ENCODE results near the gene KMT2D.
A peak's percentile ranks its signal among the peaks of the same experiment; 100 is the strongest.

The KMT2D gene

DNA sequence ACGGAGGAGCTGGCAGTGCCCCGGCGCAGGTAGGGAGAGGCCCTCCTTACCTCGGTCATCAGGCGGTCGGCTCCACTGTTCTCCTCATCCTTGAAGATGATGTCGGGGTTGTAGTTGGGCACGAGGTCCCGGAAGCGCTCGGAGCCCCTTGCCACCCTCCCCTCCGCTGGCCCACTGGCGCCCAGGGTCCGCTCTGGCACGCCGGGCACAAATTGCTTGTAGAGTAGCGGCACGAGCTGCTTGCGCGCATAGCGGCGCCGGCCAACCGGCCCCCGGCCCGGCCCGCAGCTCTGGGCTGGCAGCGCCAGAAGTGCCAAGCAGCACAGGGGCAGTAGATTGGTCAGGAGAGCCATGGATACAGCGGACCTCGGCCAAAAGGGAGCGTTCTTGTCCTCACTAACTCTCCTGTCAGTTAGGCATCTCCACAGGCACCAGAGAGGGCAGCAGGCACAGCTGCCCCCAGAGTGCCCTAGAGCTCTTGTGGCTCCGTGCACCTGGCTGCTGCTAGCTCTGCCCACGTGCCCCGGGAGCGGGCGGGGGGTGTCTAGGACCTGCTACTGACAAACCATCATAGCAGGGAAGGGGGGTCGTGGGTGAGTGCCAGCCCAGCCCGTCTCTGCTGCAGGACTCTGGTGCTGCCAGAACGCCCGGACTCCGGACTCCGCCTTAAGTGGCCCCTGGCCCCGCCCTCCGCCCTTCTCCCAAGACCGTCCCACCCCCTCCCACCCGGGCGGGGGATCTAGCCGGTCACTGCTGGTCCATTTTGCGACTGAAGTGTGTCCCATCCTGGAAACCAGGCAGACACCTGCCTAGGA, 33.8 kb upstream of the KMT2D start, which contains the start of gene DHH:
Gene DHH (minus strand): TSS at position 642 of the 815 bp plus-strand sequence. CDS start 289 bp downstream, at position 353.
- Histone ChIP-seq H3K36me3 (ENCODE audit: insufficient read depth, low read length) (no peaks in the 10 kb centered on the region; the same call in 1 of the 2 replicates), H3K4me1 (ENCODE audit: control insufficient read depth, insufficient read depth, low read length, unreplicated experiment) (peaks cover 26% of the 10 kb centered on the region), H3K4me3 (ENCODE audit: low read depth, low read length) (peak within 1 kb of the TSS; percentile 45; the same call in 1 of the 2 replicates), H3K79me2 (ENCODE audit: control insufficient read depth, insufficient read depth, low read length, unreplicated experiment) (no peaks in the 10 kb centered on the region), H3K27me3 (ENCODE audit: insufficient read depth, low read length) (peaks cover 48% of the 10 kb centered on the region), H3K27ac (ENCODE audit: low read depth, low read length) (no peak within 1 kb of the TSS), H2AFZ (ENCODE audit: low read length, unreplicated experiment) (no peak within 1 kb of the TSS)

DNA sequence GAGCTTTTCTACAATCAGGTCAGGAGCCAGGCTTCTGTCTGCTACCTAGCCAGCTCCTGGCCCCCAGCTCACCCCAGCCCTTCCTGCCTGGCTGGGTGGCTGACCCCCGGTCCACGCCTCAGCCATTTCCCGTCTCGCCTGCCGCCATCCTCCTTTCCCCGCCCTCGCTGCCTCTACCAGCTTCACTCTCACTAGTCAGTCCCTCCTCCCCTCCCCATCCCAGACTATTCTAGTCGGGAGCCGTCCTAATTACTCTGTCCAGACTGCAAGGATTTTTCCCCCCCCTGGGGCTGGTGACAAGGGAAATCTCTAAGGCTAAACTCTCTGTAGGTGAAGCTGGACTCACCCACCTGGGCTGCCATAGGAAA, 33.2 kb upstream of the KMT2D start:
- Histone ChIP-seq H3K4me1 (ENCODE audit: control insufficient read depth, insufficient read depth, low read length, unreplicated experiment) (peaks cover 26% of the 10 kb centered on the region), H3K27me3 (ENCODE audit: insufficient read depth, low read length) (peaks cover 53% of the 10 kb centered on the region), H3K4me3 (ENCODE audit: low read depth, low read length) (peak overlapping the region; percentile 45; the same call in 1 of the 2 replicates), H2AFZ (ENCODE audit: low read length, unreplicated experiment) (no peak overlapping the region), H3K79me2 (ENCODE audit: control insufficient read depth, insufficient read depth, low read length, unreplicated experiment) (no peaks in the 10 kb centered on the region), H3K36me3 (ENCODE audit: insufficient read depth, low read length) (no peaks in the 10 kb centered on the region; the same call in 1 of the 2 replicates), H3K27ac (ENCODE audit: low read depth, low read length) (no peak overlapping the region)

DNA sequence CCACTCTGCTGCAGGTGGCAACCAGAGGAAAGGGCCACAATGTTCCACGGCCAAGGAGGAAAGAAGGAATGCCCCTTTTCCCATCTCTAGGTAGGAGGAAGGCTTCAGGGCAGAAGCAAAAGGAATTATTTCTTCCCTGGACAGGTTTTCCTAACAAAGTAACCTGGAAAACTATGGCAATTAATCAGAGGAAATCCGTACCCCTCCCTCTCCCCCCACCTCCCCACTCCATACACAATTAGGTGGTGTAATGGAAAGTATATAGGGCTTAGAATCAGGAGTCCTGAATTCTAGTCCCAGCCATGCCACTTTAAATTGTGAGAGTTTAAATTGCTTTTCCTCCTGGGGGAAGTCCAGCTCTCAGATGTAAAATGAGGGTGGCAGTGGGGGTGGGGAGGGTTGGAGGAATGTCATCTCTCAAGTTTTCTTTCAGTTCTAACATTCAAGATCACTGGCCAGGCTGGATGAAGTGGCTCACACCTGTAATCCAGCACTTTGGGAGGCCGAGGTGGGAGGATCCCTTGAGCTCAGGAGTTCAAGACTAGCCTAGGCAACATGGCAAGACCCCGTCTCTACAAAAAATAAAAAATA, 32.3 kb upstream of the KMT2D start:
- Histone ChIP-seq H2AFZ (ENCODE audit: low read length, unreplicated experiment) (no peak overlapping the region), H3K4me3 (ENCODE audit: low read depth, low read length) (no peak overlapping the region)

DNA sequence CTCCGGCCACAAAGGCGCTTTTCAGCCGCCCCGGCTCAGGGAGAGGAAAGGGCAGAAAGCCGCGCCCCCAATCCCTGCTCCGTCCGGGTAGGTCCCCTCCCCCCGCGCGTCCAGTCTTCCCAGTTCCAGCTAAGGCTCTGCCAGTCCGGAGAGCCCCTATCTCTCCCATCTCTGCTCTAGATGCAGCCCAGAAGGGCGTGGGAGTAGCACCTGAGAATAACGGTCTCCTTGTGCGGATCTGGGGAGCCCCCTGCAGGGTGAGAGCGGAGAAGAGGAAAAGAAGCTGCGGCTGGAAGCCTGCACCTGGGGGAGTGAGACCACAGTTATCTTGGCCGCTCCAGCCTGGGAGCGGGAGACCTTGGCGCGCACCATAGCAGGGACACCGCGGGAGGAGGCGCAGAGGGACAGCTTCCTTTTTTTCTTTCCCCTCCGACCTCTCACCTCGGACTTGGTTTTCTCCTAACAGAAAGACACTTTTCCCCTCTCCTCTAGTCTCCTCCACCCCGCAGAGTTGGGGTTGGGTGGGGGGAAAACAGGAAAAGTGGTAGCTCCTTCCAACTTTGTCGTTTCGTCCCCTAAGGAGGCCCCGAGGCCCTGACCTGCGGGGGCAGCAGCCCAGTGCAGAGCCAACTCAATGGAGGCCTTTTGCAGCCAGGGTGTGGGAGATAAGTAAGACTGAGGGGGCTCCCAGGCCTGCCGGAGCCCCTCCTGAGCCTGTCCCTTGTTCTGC, 31.7 kb upstream of the KMT2D start:
- peaks cover 26% of the 10 kb centered on the region for H3K4me1 ChIP-seq (ENCODE audit: control insufficient read depth, insufficient read depth, low read length, unreplicated experiment)

More for the DNA sequence above, 32.3 kb upstream of the KMT2D start:
- Histone ChIP-seq H3K36me3 (ENCODE audit: insufficient read depth, low read length) (no peaks in the 10 kb centered on the region; the same call in 1 of the 2 replicates), H3K27ac (ENCODE audit: low read depth, low read length) (no peak overlapping the region), H3K4me1 (ENCODE audit: control insufficient read depth, insufficient read depth, low read length, unreplicated experiment) (peaks cover 26% of the 10 kb centered on the region), H3K27me3 (ENCODE audit: insufficient read depth, low read length) (peaks cover 55% of the 10 kb centered on the region), H3K79me2 (ENCODE audit: control insufficient read depth, insufficient read depth, low read length, unreplicated experiment) (no peaks in the 10 kb centered on the region)

DNA sequence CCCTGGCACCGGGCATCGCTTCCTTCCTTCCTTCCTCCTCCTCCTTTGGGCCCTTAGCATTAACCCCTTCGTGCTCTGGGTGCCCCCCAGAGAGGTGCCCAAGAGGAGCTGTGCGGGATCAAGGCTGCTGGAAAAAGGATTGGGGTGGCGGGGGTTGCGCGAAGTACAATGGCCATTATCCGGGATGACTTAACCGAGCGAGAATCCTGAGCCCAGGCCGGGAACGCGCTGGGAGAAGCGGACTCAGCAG, 31.2 kb upstream of the KMT2D start:
- H2AFZ ChIP-seq (ENCODE audit: low read length, unreplicated experiment): no peak overlapping the region
- peaks cover 26% of the 10 kb centered on the region for H3K4me1 ChIP-seq (ENCODE audit: control insufficient read depth, insufficient read depth, low read length, unreplicated experiment)
- no peak overlapping the region for H3K27ac ChIP-seq (ENCODE audit: low read depth, low read length)
- peaks cover 55% of the 10 kb centered on the region for H3K27me3 ChIP-seq (ENCODE audit: insufficient read depth, low read length)
- H3K79me2 ChIP-seq (ENCODE audit: control insufficient read depth, insufficient read depth, low read length, unreplicated experiment): no peaks in the 10 kb centered on the region
- H3K4me3 ChIP-seq (ENCODE audit: low read depth, low read length): peak overlapping the region; percentile 66
- no peaks in the 10 kb centered on the region for H3K36me3 ChIP-seq (ENCODE audit: insufficient read depth, low read length)

More for the DNA sequence above, 31.7 kb upstream of the KMT2D start:
- no peaks in the 10 kb centered on the region; the same call in 1 of the 2 replicates for H3K36me3 ChIP-seq (ENCODE audit: insufficient read depth, low read length)
- no peak overlapping the region for H3K27ac ChIP-seq (ENCODE audit: low read depth, low read length)
- H2AFZ ChIP-seq (ENCODE audit: low read length, unreplicated experiment): no peak overlapping the region
- peak overlapping the region; percentile 66 for H3K4me3 ChIP-seq (ENCODE audit: low read depth, low read length)
- peaks cover 55% of the 10 kb centered on the region for H3K27me3 ChIP-seq (ENCODE audit: insufficient read depth, low read length)
- no peaks in the 10 kb centered on the region for H3K79me2 ChIP-seq (ENCODE audit: control insufficient read depth, insufficient read depth, low read length, unreplicated experiment)

DNA sequence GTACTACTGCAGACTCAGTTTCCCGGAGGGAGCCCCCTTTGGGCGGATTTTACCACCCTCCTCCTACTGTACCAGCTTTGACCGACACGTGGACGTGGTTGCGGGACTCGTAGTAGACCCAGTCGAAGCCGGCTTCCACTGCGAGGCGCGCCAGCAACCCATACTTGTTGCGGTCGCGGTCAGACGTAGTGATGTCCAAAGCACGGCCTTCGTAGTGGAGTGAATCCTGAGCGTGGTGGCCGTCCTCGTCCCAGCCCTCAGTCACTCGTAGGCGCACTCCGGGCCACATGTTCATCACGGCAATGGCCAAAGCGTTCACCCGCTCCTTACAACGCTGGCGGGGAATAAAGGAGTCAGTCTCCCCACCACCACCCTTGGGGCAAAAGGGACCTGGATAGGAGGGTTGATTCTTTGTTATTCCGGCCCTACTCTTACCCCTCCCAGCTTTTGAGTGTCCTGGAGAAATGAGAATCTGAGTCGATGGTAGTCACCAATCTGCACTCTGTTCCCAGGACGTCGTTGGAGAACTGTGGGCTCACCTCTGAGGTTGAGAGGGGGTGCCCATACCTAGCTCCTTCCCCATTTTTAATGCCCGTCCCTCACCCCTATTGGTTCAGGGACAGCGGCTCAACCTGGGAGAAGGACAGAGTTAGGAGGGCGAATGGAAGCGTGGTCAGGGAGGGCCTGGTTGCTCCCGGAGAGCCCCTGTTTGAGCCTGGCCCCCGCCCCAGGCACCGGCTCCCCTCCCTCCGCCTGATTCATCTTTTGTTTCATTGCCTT, 30.7 kb upstream of the KMT2D start:
- Histone ChIP-seq H3K4me3 (ENCODE audit: low read depth, low read length) (no peak overlapping the region), H3K79me2 (ENCODE audit: control insufficient read depth, insufficient read depth, low read length, unreplicated experiment) (no peaks in the 10 kb centered on the region), H2AFZ (ENCODE audit: low read length, unreplicated experiment) (no peak overlapping the region), H3K27ac (ENCODE audit: low read depth, low read length) (no peak overlapping the region), H3K36me3 (ENCODE audit: insufficient read depth, low read length) (no peaks in the 10 kb centered on the region), H3K27me3 (ENCODE audit: insufficient read depth, low read length) (peaks cover 55% of the 10 kb centered on the region), H3K4me1 (ENCODE audit: control insufficient read depth, insufficient read depth, low read length, unreplicated experiment) (peaks cover 26% of the 10 kb centered on the region)

DNA sequence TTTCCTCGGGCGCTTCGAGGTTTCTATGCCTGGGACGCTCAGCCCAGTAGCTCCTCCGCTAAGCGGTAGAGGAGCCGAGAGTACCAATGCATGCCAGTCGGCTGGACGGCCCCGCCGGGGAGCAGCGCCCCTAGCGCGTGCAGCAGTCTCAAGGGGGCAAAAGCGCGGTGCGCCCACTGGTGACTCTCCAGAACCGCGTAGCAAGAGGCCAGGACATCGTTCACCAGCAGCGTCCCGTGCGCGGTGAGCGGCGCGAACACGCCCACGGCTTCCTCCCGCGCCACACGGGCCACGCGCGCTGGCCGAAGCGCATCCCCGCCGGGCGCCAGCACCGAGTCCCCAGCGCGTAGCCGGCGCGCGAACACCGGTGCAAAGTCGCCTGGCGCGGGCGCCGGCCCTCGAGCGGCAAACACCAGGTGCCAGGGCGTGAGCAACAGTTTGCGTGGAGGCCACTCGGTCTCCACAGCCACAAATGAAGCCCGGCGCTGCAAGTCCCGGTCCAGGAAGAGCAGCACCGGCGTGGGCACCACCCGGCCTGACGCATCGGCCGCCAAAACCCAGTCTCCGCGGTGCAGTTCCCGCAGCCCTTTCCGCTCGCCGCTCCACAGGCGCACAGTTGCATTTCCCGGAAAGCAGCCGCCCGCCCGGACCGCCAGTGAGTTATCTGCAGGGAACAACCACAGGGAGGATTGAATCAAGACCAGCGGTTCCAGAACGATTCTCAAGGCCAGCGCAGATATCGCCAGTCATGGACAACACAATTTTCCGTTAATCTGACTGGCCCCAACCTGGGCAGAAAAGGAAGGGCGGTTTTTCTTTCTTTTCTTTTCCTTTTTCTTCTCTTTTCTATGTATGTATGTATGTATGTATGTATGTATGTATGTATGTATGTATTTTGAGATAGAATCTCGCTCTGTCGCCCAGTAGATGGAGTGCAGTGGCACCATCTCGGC, 29.5 kb upstream of the KMT2D start:
- Histone ChIP-seq H3K79me2 (ENCODE audit: control insufficient read depth, insufficient read depth, low read length, unreplicated experiment) (no peaks in the 10 kb centered on the region), H3K27ac (ENCODE audit: low read depth, low read length) (no peak overlapping the region), H3K36me3 (ENCODE audit: insufficient read depth, low read length) (no peaks in the 10 kb centered on the region), H3K4me1 (ENCODE audit: control insufficient read depth, insufficient read depth, low read length, unreplicated experiment) (peaks cover 26% of the 10 kb centered on the region), H3K27me3 (ENCODE audit: insufficient read depth, low read length) (peaks cover 54% of the 10 kb centered on the region), H3K4me3 (ENCODE audit: low read depth, low read length) (peak overlapping the region; percentile 77), H2AFZ (ENCODE audit: low read length, unreplicated experiment) (peak overlapping the region; percentile 35)

DNA sequence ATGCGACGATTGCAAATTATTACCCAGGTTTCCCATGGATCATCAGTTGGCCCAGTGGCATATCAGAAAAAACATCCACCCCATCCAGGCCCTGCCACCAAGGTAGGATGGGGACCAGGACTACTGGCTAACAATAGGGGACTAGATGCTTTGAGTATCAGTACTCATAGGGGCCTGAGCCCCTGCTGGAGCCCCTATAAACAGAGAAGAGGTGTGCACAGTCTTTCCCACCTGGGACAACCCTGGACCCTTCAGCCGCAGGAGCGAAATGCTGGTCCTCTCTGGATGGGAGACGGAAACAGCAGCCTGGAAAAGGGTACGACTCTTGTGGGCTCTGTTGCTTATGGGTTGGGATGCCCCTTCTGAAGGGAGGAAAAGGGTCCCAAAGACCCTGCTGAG, 28.3 kb upstream of the KMT2D start:
- Histone ChIP-seq H3K36me3 (ENCODE audit: insufficient read depth, low read length) (no peaks in the 10 kb centered on the region), H3K4me3 (ENCODE audit: low read depth, low read length) (no peak overlapping the region), H2AFZ (ENCODE audit: low read length, unreplicated experiment) (no peak overlapping the region), H3K4me1 (ENCODE audit: control insufficient read depth, insufficient read depth, low read length, unreplicated experiment) (peaks cover 15% of the 10 kb centered on the region), H3K79me2 (ENCODE audit: control insufficient read depth, insufficient read depth, low read length, unreplicated experiment) (no peaks in the 10 kb centered on the region), H3K27me3 (ENCODE audit: insufficient read depth, low read length) (peaks cover 42% of the 10 kb centered on the region), H3K27ac (ENCODE audit: low read depth, low read length) (no peak overlapping the region)

DNA sequence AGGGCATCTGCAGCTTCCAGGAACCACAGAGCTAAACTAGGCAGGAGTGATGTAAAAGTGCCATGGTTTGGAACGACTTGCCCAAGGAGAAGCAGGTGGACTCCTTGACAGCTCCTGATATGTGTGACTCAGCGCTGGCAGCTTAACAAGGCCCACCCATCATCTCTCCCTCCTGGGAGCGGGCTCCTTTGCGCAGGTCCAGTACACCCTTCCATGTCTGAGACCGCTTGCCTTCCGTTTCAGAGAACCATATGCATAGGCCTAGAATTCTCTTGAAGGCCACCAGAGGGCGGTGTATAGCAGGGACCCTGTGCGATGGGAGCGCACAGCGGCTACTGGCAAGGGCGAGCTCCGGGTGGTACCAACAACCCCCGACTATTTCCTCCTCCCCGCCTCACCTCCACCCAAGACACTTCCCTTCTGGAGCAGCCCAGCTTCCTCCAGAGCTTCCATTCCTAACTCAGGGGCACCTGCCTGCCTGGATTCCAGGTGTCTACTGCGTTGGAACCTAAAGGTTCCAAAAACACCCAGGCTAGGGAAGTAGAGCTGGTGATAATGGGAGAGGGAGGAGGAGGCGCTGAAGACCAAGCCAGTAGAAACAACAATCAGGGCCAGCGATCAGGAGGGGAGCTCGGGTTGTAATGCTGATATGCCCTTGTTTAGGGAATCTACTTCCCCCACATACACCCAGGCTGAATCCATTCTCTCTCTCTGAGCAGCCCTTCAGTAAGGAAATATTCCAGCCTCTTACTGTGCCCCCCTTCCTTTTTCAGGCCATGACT, 27.7 kb upstream of the KMT2D start:
- Histone ChIP-seq H3K27ac (ENCODE audit: low read depth, low read length) (no peak overlapping the region), H2AFZ (ENCODE audit: low read length, unreplicated experiment) (peak overlapping the region; percentile 34)

More for the DNA sequence above, 27.7 kb upstream of the KMT2D start:
- Histone ChIP-seq H3K4me3 (ENCODE audit: low read depth, low read length) (peak overlapping the region; percentile 34; the same call in 1 of the 2 replicates), H3K36me3 (ENCODE audit: insufficient read depth, low read length) (no peaks in the 10 kb centered on the region), H3K79me2 (ENCODE audit: control insufficient read depth, insufficient read depth, low read length, unreplicated experiment) (no peaks in the 10 kb centered on the region), H3K27me3 (ENCODE audit: insufficient read depth, low read length) (peaks cover 36% of the 10 kb centered on the region), H3K4me1 (ENCODE audit: control insufficient read depth, insufficient read depth, low read length, unreplicated experiment) (peaks cover 12% of the 10 kb centered on the region)
